HG03457 (cell line): ENCODE data around the gene TTC9B.
"Not testable (repeated sequence)": the region's sequence is repeated elsewhere in the genome, so short reads cannot be mapped to it uniquely, and the experiment has no call there.

ENCODE experiments used
- ATAC-seq: cut with Tn5 transposase; IDR thresholded peaks from one replicate; pipeline ENCODE4 v1.9.1; 2021; ENCODE audit warnings: moderate number of reproducible peaks; ENCODE audit not compliant: unreplicated experiment

Gene TTC9B

DNA sequence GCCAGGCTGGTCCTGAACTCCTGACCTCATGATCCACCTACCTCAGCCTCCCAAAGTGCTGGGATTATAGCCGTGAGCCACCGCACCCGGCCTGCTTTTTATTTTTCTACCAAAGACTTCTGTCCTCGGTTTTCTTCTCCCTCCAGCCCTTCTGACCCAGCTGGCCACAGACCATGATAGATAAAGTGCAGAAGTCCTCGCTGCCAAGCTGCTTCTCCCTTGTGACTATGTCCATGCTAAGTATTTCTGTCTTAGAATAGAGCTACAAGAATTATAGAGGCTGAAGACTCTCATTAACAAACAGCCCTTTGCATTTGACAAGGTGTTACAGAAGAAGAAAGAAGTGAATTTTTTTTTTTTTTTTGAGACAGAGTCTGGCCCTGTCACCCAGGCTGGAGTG lies 42.4 kb downstream of the TTC9B start:
- no peak for ATAC-seq

DNA sequence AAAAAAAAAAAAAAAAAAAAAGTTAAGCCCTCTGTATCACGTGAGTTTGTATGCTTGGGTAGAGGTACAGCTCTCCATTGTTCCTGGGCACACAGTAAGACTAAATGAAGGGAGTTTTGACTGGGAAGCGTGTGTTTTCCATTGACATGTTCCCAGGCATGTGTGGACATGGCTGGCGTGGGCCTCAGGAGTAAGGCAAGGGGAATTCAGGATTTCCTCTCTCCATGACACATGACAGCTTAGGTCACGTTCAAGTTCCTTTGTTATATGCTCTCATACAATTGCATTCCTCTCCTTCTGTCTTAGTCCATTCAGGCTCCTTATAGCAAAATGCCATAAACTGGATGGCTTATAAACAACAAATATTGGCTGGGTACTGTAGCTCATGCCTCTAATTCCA lies 44.1 kb downstream of the TTC9B start:
- ATAC-seq, result no peak

DNA sequence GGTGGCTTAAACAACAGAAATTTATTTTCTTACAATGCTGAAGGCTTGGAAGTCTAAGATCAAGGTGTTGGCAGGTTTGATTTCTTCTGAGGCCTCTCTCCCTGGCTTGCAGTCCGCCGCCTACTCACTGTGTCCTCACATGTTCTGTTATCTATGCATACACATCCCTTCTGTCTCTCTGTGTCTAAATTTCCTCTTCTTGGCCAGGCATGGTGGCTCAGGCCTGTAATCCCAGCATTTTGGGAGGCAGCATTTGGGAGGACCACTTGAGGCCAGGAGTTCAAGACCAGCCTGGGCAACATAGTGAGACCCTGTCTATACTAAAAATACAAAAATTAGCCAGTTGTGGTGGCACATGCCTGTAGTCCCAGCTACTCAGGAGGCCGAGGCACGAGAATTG lies 46.9 kb downstream of the TTC9B start:
- not testable (repeated sequence) for ATAC-seq

DNA sequence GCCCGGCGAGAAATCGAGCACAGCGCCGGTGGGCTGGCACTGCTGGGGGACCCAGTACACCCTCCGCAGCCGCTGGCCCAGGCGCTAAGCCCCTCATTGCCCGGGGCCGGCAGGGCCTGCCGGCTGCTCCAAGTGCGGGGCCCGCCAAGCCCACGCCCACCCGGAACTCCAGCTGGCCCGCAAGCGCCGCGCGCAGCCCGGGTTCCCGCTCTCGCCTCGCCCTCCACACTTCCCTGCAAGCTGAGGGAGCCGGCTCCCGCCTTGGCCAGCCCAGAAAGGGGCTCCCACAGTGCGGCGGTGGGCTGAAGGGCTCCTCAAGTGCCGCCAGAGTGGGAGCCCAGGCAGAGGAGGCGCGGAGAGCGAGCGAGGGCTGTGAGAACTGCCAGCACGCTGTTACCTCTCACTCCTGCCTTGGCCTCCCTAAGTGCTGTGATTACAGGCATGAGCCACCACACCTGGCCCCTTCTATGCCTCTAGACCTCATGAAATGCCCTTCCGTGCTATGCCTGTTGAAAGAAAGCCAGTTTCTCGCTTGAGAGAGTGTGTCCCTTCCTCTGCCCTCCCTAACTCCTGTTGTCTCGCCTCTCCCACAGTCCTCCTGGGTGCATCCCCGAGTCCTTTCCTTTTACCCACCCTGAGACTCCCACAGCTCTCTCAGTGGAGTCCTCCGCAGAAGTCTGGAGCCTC lies 47.7 kb downstream of the TTC9B start:
- ATAC-seq, result not testable (repeated sequence)

DNA sequence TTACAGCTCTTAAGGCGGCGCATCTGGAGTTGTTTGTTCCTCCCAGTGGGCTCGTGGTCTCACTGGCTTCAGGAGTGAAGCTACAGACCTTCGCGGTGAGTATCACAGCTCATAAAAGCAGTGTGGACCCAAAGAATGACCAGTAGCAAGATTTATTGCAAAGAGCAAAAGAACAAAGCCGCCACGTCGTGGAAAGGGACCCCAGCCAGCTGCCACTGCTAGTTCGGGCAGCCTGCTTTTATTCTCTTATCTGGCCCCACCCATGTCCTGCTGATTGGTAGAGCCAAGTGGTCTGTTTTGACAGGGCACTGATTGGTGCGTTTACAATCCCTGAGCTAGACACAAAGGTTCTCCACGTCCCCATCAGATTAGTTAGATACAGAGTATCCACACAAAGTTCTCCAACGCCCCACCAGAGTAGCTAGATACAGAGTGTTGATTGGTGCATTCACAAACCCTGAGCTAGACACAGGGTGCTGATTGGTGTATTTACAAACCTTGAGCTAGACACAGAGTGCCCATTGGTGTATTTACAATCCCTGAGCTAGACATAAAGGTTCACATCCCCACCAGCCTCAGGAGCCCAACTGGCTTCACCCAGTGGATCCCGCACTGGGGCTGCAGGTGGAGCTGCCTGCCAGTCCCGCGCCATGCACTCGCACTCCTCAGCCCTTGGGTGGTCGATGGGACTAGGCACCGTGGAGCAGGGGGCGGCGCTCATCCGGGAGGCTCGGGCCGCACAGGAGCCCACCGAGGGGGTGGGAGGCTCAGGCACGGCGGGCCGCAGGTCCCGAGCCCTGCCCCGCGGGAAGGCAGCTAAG lies 48.5 kb downstream of the TTC9B start:
- not testable (repeated sequence) for ATAC-seq
